ENCODE measurements around the gene NUP50. TPM values are rescaled to one million over a fixed set of nuclear protein-coding genes. Genes with fewer than 3 reads are reported as not detected.
A peak's percentile ranks its signal among the peaks of the same experiment; 100 is the strongest.

The NUP50 gene
- total RNA-seq (100 to 1,000 TPM in 4 of 5 donors, 10 to 100 TPM in 1; 69.9 to 443 (median 162) TPM), polyA plus RNA-seq (10 to 100 TPM; 14.6 to 30.4 (median 15.6) TPM)
- long read RNA-seq, donor 1, full-length matches to known transcripts = 3 of 3 reads
- long read RNA-seq, donor 1, partial matches to known transcripts = 0 of 3 reads
- long read RNA-seq, donor 1, other reads (novel, unspliced or antisense) = 0 of 3 reads
- long read RNA-seq, donor 2, full-length matches to known transcripts = 4 of 4 reads
- long read RNA-seq, donor 2, partial matches to known transcripts = 0 of 4 reads
- long read RNA-seq, donor 2, other reads (novel, unspliced or antisense) = 0 of 4 reads
- long read RNA-seq, donor 3, full-length matches to known transcripts = 8 of 8 reads
- long read RNA-seq, donor 3, partial matches to known transcripts = 0 of 8 reads
- long read RNA-seq, donor 3, other reads (novel, unspliced or antisense) = 0 of 8 reads
- long read RNA-seq, donor 4 = 0 reads
- long read RNA-seq, donor 5, full-length matches to known transcripts = 10 of 10 reads
- long read RNA-seq, donor 5, partial matches to known transcripts = 0 of 10 reads
- long read RNA-seq, donor 5, other reads (novel, unspliced or antisense) = 0 of 10 reads
- long read RNA-seq, donor 6, full-length matches to known transcripts = 17 of 17 reads
- long read RNA-seq, donor 6, partial matches to known transcripts = 0 of 17 reads
- long read RNA-seq, donor 6, other reads (novel, unspliced or antisense) = 0 of 17 reads
- long read RNA-seq, donor 7, full-length matches to known transcripts = 5 of 5 reads
- long read RNA-seq, donor 7, partial matches to known transcripts = 0 of 5 reads
- long read RNA-seq, donor 7, other reads (novel, unspliced or antisense) = 0 of 5 reads
- long read RNA-seq, donor 8, full-length matches to known transcripts = 3 of 3 reads
- long read RNA-seq, donor 8, partial matches to known transcripts = 0 of 3 reads
- long read RNA-seq, donor 8, other reads (novel, unspliced or antisense) = 0 of 3 reads
- long read RNA-seq, donor 9, full-length matches to known transcripts = 5 of 16 reads
- long read RNA-seq, donor 9, partial matches to known transcripts = 11 of 16 reads
- long read RNA-seq, donor 9, other reads (novel, unspliced or antisense) = 0 of 16 reads
- long read RNA-seq, donor 10 = 0 reads

GRCh38 chr22:45163451-45164269 is at the start of gene NUP50:
Gene NUP50 (plus strand): TSS chr22:45163925. CDS start chr22:45168178, 4,253 bp downstream.
- intact Hi-C loops (cut with DNase I; ENCODE audit: low total_unique reads) = no loop called here
- TF ChIP-seq CTCF (IDR thresholded peaks at IDR 0.05) = no peak
- peak; percentile 70 to 97 (median 96) for TF ChIP-seq POLR2AphosphoS5 (IDR thresholded peaks at IDR 0.05)
- TF ChIP-seq POLR2A (IDR thresholded peaks at IDR 0.05) = peak in 1 of 4 donors; percentile 62
- H3K4me1 ChIP-seq = peaks cover 28 to 86% (median 64%) of the 10 kb centered on the region in 4 donors
- no peaks in the 10 kb centered on the region for H3K9me3 ChIP-seq
- H3K36me3 ChIP-seq = peaks cover 0 to 11% (median 9%) of the 10 kb centered on the region in 4 donors
- WGBS, 5 donors = 0 to 1% (median 1%) methylated on average over 16 to 100 of the region's 100 CpGs
- H3K4me3 ChIP-seq = peak within 1 kb of the TSS; percentile 77 to 99 (median 83)
- no peaks in the 10 kb centered on the region for H3K27me3 ChIP-seq
- peak within 1 kb of the TSS; percentile 90 to 96 (median 95) for H3K27ac ChIP-seq
- peak; percentile 98 to 99 for DNase-seq

GRCh38 chr22:45120440-45120839 is 43.3 kb upstream of the NUP50 start:
- no peaks in the 10 kb centered on the region for H3K9me3 ChIP-seq
- H3K27ac ChIP-seq = no peak overlapping the region
- H3K36me3 ChIP-seq = no peaks in the 10 kb centered on the region
- no peak for DNase-seq
- intact Hi-C loops (cut with DNase I; ENCODE audit: low total_unique reads) = no loop called here
- peaks cover 0 to 14% (median 0%) of the 10 kb centered on the region in 3 donors for H3K27me3 ChIP-seq
- no peak overlapping the region for H3K4me3 ChIP-seq
- TF ChIP-seq POLR2A (IDR thresholded peaks at IDR 0.05) (no peak), POLR2AphosphoS5 (IDR thresholded peaks at IDR 0.05) (no peak), CTCF (IDR thresholded peaks at IDR 0.05) (no peak), EP300 (IDR thresholded peaks at IDR 0.05) (no peak)
- H3K4me1 ChIP-seq = peaks cover 0 to 14% (median 0%) of the 10 kb centered on the region in 4 donors
- WGBS, 5 donors = 79 to 87% (median 83%) methylated on average over 9 of the region's 9 CpGs

- H3K4me1 ChIP-seq = peaks cover 0 to 15% (median 0%) of the 10 kb centered on the region in 4 donors
- peaks cover 0 to 14% (median 0%) of the 10 kb centered on the region in 3 donors for H3K27me3 ChIP-seq
- H3K27ac ChIP-seq = no peak overlapping the region
- H3K36me3 ChIP-seq = no peaks in the 10 kb centered on the region
- 60 to 81% (median 75%) methylated on average over 8 of the region's 8 CpGs for WGBS, 5 donors
- no peak for DNase-seq
- TF ChIP-seq CTCF (IDR thresholded peaks at IDR 0.05) = no peak
- TF ChIP-seq POLR2A (IDR thresholded peaks at IDR 0.05) = no peak
- TF ChIP-seq POLR2AphosphoS5 (IDR thresholded peaks at IDR 0.05) = no peak
- TF ChIP-seq EP300 (IDR thresholded peaks at IDR 0.05) = no peak
- H3K9me3 ChIP-seq = no peaks in the 10 kb centered on the region
- no peak overlapping the region for H3K4me3 ChIP-seq
- intact Hi-C loops (cut with DNase I; ENCODE audit: low total_unique reads) = no loop called here
These were observed 42.8 kb upstream of the NUP50 start for GRCh38 chr22:45120931-45121330.
